Common myeloid progenitor, CD34-positive (primary cell): ENCODE data around the gene DUS3L.

Source experiments
- CTCF ChIA-PET: fragments of 350-600 bp; sonication (Branson Sonifier 250); formaldehyde crosslinking; loops from one replicate; lab custom pipeline; 2021; ENCODE audit warnings: antibody characterized with exemption; lab: Charles Lee
- POLR2A ChIA-PET: fragments of 350-600 bp; sonication (Branson Sonifier 250); formaldehyde crosslinking; loops from one replicate; lab custom pipeline; 2021; ENCODE audit warnings: antibody characterized with exemption; lab: Charles Lee
- DNase-seq, 3 donors: peaks; one replicate each; pipeline versions ENCODE4 v3.0.0 to v3.0.0-alpha.2; 2013
- H3K27ac ChIP-seq, 2 experiments: 1 replicate in 1 of 2; 2 replicates in 1 of 2; pipeline ENCODE4 v1.7.0; 2013; ENCODE audit warnings: inconsistent platforms in 2 of 2, low read length in 2 of 2, mild to moderate bottlenecking in 2 of 2, low read depth in 1 of 2, moderate library complexity in 1 of 2; ENCODE audit not compliant: severe bottlenecking in 2 of 2, insufficient read depth in 1 of 2, poor library complexity in 1 of 2
- H3K27me3 ChIP-seq, 5 experiments: replicated peaks in 2 of 5; 1 replicate in 3 of 5; 2 replicates in 2 of 5; pipeline versions ENCODE4 v1.6.1 to v1.7.0; 2013; ENCODE audit warnings: low read length in 4 of 5, mild to moderate bottlenecking in 2 of 5, moderate library complexity in 2 of 5, inconsistent platforms in 1 of 5; ENCODE audit not compliant: insufficient read depth in 5 of 5, control insufficient read depth in 4 of 5
- H3K36me3 ChIP-seq, 4 experiments: 1 replicate in 2 of 4; 2 replicates in 2 of 4; pipeline versions ENCODE4 v1.6.1 to v1.7.0; 2013; ENCODE audit warnings: low read length in 3 of 4, control low read depth in 1 of 4, mild to moderate bottlenecking in 1 of 4; ENCODE audit not compliant: control insufficient read depth in 4 of 4, insufficient read depth in 4 of 4
- H3K4me1 ChIP-seq, 4 experiments: 1 replicate in 3 of 4; 2 replicates in 1 of 4; pipeline versions ENCODE4 v1.6.1 to v1.7.1; 2013; ENCODE audit warnings: low read length in 3 of 4, mild to moderate bottlenecking in 3 of 4, control low read depth in 1 of 4, inconsistent platforms in 1 of 4, moderate library complexity in 1 of 4; ENCODE audit not compliant: control insufficient read depth in 4 of 4, insufficient read depth in 4 of 4; ENCODE audit errors: control extremely low read depth in 1 of 4
- H3K4me3 ChIP-seq, 7 experiments: 1 replicate in 4 of 7; 2 replicates in 3 of 7; pipeline versions ENCODE4 v1.5.1 to v1.7.0; 2013; ENCODE audit warnings: mild to moderate bottlenecking in 7 of 7, low read length in 6 of 7, moderate library complexity in 6 of 7, inconsistent platforms in 2 of 7, low read depth in 2 of 7, control low read depth in 1 of 7; ENCODE audit not compliant: insufficient read depth in 4 of 7, control insufficient read depth in 1 of 7; ENCODE audit errors: extremely low read depth in 1 of 7
- H3K9me3 ChIP-seq, 5 experiments: 1 replicate in 4 of 5; 2 replicates in 1 of 5; pipeline versions ENCODE4 v1.6.1 to v1.7.1; 2013; ENCODE audit warnings: low read length in 4 of 5, mild to moderate bottlenecking in 2 of 5, inconsistent platforms in 1 of 5, low read depth in 1 of 5, moderate library complexity in 1 of 5; ENCODE audit not compliant: control insufficient read depth in 4 of 5, insufficient read depth in 2 of 5; ENCODE audit errors: control extremely low read depth in 1 of 5
- WGBS: methylation state at CpG from one replicate; pipeline ENCODE4 v1.1.5; 2013; ENCODE audit not compliant: insufficient coverage; 5-methylcytosine and 5-hydroxymethylcytosine counted together

DUS3L gene

GRCh38 chr19:5788422-5788821, 2.5 kb downstream of the DUS3L start:
- 100% methylated on average over 2 of the region's 5 CpGs for WGBS
- POLR2A ChIA-PET = interaction anchor here (0.9 kb wide), 1 partner anchor 68 kb away, joined by 4 read pairs; the partner anchor contains the start of gene CATSPERD
- CTCF ChIA-PET = no interaction called here
- no peaks in the 10 kb centered on the region for H3K9me3 ChIP-seq
- no peak overlapping the region for H3K4me3 ChIP-seq
- H3K36me3 ChIP-seq = peaks cover 4 to 60% (median 42%) of the 10 kb centered on the region in 4 experiments
- no peaks in the 10 kb centered on the region for H3K27me3 ChIP-seq
- H3K27ac ChIP-seq = no peak overlapping the region
- no peak for DNase-seq
- H3K4me1 ChIP-seq = peaks cover 3 to 14% (median 10%) of the 10 kb centered on the region in 4 experiments

- ChIA-PET CTCF (no interaction called here), POLR2A (no interaction called here)
- Histone ChIP-seq H3K36me3 (peaks cover 4 to 62% (median 42%) of the 10 kb centered on the region in 4 experiments), H3K27me3 (no peaks in the 10 kb centered on the region), H3K4me1 (peaks cover 3 to 14% (median 10%) of the 10 kb centered on the region in 4 experiments), H3K4me3 (no peak overlapping the region), H3K27ac (no peak overlapping the region), H3K9me3 (no peaks in the 10 kb centered on the region)
- no peak for DNase-seq
- WGBS = 94% methylated on average over 33 of the region's 39 CpGs
Observed at GRCh38 chr19:5787409-5788182, 3.4 kb downstream of the DUS3L start.

- POLR2A ChIA-PET = no interaction called here
- CTCF ChIA-PET = no interaction called here
- Histone ChIP-seq H3K9me3 (no peaks in the 10 kb centered on the region), H3K4me1 (peaks cover 3 to 14% (median 10%) of the 10 kb centered on the region in 4 experiments), H3K36me3 (peaks cover 4 to 62% (median 42%) of the 10 kb centered on the region in 4 experiments), H3K4me3 (no peak overlapping the region), H3K27me3 (no peaks in the 10 kb centered on the region), H3K27ac (no peak overlapping the region)
- no peak for DNase-seq
- 93% methylated on average over 40 of the region's 44 CpGs for WGBS
Observed at GRCh38 chr19:5786593-5787408, 4.2 kb downstream of the DUS3L start.

- H3K4me3 ChIP-seq = no peak overlapping the region
- peaks cover 3 to 7% (median 6%) of the 10 kb centered on the region in 4 experiments for H3K4me1 ChIP-seq
- POLR2A ChIA-PET = no interaction called here
- CTCF ChIA-PET = no interaction called here
- no peak for DNase-seq
- H3K27ac ChIP-seq = no peak overlapping the region
- 93% methylated on average over 36 of the region's 37 CpGs for WGBS
- H3K9me3 ChIP-seq = no peaks in the 10 kb centered on the region
- H3K36me3 ChIP-seq = peaks cover 4 to 62% (median 42%) of the 10 kb centered on the region in 4 experiments
- H3K27me3 ChIP-seq = no peaks in the 10 kb centered on the region
Observed at GRCh38 chr19:5785423-5785822, 5.5 kb downstream of the DUS3L start.

GRCh38 chr19:5784581-5785147, 6.3 kb downstream of the DUS3L start, which contains the start of gene PRR22:
Gene PRR22 (minus strand): TSS chr19:5784746. CDS start chr19:5784660, 86 bp downstream.
- Histone ChIP-seq H3K27ac (no peak within 1 kb of the TSS), H3K36me3 (peaks cover 2 to 59% (median 38%) of the 10 kb centered on the region in 4 experiments), H3K4me3 (no peak within 1 kb of the TSS), H3K9me3 (no peaks in the 10 kb centered on the region), H3K4me1 (no peaks in the 10 kb centered on the region), H3K27me3 (no peaks in the 10 kb centered on the region)
- WGBS = 97% methylated on average over 10 of the region's 15 CpGs
- POLR2A ChIA-PET = no interaction called here
- CTCF ChIA-PET = no interaction called here
- DNase-seq = no peak

GRCh38 chr19:5782945-5783919, 7.7 kb downstream of the DUS3L start:
- Histone ChIP-seq H3K9me3 (no peaks in the 10 kb centered on the region), H3K4me1 (no peaks in the 10 kb centered on the region), H3K27me3 (no peaks in the 10 kb centered on the region), H3K27ac (no peak overlapping the region), H3K4me3 (no peak overlapping the region), H3K36me3 (peaks cover 2 to 44% (median 28%) of the 10 kb centered on the region in 4 experiments)
- no peak for DNase-seq
- POLR2A ChIA-PET = no interaction called here
- WGBS = 93% methylated on average over 29 of the region's 48 CpGs
- CTCF ChIA-PET = no interaction called here
